HTR-8/SVneo (cell line): Measurements from ENCODE around the gene SCFD2.
A peak's percentile ranks its signal among the peaks of the same experiment; 100 is the strongest.

Experiments used
- DNase-seq: peaks from one replicate; pipeline ENCODE4 v3.0.0; 2011; ENCODE audit warnings: low spot score, mixed read lengths; ENCODE audit not compliant: insufficient read length
- FAIRE-seq: peaks from 2 replicates; lab custom pipeline; 2011; peaks lifted over from hg19 to GRCh38; lab: Jason Lieb, UNC

Gene SCFD2

DNA sequence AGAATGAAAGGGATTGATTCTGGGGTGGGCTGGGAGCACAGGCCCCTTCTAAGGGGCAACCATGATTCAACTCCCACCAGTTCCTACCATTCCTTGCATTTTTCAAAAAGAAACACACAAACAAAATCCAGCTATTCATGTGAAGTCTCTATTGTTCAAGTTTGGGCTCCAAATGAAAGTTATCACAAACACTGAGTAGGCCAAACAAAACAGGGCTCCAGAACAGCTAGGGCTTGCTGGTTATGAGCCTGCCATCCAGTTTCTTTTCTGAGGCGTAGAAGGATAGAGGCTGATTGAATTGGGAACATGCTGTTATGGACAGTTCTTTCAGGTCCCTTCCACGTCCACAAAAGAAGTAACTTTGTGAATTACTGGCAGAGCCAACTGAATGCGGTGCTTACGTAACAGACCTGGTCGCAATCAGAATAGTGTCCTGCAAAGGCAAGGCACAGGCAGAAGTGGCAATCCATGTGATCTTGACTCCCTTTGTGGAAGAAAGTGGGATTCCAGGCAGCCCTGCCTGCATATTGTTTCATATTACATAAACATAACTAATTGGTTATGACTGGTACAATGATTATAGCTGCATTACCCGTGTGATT lies 244.5 kb downstream of the SCFD2 start:
- DNase-seq (no peak), FAIRE-seq (no peak)

DNA sequence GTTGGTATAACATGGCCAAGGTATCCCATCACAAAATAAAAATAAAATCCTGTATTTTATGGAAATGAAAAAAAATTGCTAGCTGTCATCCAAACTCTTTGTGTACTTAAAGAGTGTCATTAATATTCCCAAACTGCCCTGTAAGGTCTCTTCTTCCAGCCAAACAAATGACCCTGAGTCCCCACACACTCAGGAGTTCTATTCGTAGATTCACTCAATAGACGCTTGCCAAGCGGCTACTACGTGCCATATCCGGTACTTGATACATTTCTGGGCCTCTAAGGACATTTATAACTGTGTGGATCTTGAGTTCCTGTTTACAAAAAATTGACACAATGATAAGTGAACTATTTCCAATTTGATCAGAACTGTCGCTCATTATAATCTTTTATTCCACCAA lies 245.1 kb downstream of the SCFD2 start:
- DNase-seq (no peak), FAIRE-seq (no peak)

DNA sequence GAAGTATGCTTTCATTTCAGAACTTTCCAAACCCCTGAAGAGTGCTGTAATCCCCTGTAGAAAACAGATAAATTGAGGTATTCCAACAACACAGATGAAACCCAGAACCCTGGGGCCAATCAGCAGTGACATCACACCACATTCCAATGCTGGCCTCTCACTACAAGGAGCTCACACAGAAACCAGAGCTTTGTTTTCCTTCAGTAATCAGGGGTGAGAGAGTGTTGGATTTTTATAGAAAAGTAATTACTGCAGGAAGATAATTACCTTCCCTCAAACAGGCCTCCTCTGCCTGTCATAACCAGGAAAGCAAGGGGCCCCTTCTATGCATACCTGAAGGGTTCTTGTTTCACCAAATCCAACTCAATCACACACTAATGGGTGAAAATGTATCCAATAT lies 246.2 kb downstream of the SCFD2 start:
- FAIRE-seq (no peak), DNase-seq (peak; percentile 13)

DNA sequence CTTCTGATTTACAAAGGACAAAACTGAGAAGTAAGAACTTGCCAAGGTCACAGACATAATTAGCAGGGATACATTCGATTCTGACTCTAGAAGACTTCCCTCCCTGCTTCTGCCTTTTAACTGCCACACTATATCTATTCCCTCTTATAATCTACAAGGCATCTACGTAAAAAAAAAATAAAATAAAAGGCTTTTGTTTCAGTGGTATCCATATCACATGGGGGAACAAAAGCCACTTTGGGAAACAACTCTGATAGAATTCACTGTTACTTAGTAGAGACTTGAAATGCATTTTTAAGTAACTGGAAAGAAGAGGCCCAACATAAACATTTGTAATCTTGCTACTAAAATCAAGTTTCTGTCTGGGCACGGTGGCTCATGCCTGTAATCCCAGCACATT lies 247.2 kb downstream of the SCFD2 start:
- DNase-seq, result no peak
- no peak for FAIRE-seq

DNA sequence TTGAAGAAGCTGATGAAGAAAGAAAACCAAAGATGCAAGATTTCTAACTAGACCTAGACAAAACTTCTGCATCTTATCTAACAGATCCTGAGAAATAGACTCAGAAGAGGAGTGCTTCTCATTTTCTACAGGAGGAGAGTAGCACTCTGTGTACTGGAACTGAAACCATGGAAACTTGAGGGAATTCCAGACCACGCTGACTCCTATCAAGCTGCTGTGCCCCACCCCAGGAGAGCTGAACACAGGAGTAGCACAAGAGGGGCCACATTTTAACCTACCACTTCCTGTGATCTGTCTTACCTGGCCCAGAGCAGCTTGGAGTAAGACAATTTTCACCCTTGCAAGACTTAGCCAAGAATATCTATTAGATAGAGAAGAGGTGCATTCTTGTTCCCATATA lies 248.9 kb downstream of the SCFD2 start:
- DNase-seq (no peak), FAIRE-seq (no peak)

DNA sequence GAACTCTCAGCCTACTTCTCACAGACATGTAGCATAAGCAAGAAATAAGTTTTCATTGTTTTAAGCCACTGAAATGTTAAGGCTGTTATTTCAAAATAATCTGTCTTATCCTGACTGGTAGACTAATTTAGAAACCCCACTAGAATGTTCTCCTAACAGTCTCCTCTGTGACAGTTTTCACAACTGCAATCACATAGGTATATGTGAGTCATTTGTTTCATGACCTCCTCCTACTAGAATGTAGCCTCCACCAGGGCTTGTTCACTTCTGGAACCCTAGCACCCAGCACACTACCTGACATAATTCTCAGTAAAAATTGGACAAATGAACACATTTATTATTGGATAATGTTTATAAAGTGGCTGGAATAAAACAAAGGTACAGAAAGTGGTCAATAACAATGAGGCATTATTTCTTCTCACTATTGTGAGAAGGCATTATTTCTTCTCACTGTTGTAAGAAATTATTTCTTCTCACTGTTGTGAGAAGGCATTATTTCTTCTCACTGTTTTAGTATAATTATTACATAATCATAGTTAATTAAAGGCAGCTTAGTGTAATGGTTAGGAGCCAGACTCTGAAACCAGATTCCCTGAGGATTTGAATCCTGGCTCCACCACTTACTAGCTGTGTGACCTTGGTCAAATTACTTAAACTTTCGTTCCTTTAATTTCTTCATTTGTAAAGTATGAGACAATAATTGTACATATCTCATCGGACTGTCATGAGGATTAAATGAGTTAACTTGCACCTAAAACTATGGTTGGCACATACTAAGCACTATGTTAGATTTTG lies 252.2 kb downstream of the SCFD2 start:
- no peak for FAIRE-seq

DNA sequence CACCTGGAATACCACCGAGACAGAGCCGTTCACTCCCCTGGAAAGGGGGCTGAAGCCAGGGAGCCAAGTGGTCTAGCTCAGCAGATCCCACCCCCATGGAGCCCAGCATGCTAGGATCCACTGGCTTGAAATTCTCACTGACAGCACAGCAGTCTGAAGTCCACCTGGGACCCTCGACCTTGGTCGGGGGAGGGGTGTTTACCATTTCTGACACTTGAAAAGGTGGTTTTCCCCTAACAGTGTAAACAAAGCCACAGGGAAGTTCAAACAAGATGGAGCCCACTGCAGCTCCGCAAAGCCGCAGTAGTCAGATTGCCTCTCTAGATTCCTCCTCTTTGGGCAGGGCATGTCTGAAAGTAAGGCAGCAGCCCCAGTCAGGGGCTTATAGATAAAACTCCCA lies 260.5 kb downstream of the SCFD2 start:
- FAIRE-seq, result no peak
- no peak for DNase-seq

More for the DNA sequence above, 252.2 kb downstream of the SCFD2 start:
- DNase-seq, result no peak

DNA sequence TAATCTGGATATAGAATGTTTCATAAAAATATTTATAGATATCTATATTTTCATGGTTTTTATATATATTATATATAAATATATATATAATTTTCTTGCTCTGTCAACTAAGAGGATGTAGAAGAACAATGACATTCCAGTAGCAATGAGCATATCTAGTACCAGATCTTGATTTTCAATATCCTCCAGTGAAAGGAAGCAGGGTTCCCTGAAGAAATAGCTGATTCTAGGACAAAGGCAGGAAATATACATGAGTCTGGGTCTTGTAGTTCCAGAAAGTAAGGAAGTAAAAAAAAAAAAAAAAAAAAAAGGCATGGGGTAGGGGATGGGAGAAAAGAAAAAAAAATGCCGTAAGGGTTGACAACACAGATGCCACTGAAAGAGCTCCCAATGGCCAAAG lies 262.4 kb downstream of the SCFD2 start:
- FAIRE-seq (no peak), DNase-seq (no peak)

DNA sequence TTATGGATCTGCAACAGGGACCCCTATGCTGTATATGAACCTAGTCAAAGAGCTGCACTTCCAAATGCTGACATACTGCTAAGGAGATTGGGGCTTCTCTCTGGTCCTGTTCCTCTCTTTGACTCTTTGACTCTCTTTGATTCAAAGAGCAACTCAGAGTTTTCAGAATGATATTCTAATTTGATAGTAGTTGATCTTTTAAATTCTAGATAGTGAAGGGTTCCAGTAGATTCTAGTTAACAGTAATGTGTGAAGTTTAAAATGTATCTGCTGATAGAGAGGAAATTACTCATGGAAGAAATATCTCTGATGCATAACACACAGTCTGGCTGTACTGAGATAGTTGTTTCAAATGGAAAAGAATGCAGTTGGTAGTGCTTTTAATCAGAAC lies 264.7 kb downstream of the SCFD2 start:
- no peak for FAIRE-seq

DNA sequence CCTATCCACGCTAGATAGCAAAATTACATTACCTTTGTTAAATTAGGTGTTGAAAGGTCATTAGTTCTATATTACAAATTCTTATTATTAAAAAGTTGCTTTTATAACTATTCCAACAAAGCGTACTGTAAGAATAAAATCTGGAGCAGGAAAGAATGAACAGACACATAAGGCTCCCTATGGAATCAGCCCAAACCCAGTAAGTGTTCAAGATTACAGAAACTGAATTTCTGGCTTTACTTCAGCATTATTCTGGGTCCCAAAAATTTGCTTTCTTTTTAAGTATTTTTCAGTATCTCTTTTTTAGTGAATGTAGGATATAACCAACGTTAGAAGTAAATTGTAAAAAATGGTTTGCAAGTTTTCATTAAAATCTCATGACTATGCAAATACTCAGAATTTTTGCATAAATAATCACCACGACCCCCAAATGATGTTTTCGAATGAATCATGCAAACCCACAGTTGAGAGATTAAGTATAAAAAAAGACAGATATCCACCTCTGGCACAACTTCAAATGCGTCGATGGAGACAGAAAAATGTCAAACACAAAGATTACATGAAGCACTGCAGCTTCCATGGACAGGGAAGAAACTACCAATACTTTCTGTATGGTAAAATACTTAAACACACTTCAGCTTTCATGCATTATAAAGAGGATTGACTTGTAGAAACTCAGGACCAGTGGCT lies 265.2 kb downstream of the SCFD2 start:
- no peak for DNase-seq
- no peak for FAIRE-seq

More for the DNA sequence above, 264.7 kb downstream of the SCFD2 start:
- no peak for DNase-seq

DNA sequence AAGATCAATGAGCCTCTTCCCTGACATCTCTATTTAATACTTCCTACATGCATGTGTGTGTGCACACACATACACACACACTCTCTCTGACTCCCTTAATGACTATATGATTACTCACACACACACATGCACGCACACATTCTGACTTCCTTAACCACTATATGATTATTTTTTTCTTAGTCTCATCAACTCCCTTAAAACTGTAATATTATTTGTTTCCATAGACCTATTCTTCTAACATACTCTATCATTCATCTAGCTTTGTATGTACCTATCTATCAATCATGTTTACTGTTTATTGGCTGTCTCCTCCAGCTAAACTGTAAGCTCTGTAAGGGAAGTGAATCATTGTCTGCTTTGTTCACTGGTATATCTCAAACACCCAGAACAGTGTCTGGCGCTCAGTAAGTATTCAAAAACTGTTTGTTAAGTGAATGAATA lies 267.2 kb downstream of the SCFD2 start:
- no peak for FAIRE-seq
- no peak for DNase-seq

DNA sequence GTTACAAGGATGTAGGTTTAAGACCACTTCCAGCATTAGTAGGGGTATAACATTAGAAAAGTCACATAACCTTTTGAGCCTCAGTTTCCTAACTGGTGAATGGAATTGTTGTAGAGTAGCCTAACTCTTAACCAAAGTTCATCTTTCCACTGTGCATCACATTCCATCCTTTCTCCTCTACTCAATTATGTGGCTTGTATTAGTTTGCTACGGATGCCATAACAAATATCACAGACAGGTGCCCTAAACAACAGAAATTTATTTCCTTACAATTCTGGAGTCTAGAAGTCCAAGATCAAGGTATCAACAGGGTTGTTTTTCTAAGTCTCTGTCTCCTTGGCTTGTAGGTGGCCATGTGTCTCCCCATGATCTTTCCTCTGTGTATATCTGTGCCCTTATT lies 271.8 kb downstream of the SCFD2 start:
- no peak for FAIRE-seq
- no peak for DNase-seq

DNA sequence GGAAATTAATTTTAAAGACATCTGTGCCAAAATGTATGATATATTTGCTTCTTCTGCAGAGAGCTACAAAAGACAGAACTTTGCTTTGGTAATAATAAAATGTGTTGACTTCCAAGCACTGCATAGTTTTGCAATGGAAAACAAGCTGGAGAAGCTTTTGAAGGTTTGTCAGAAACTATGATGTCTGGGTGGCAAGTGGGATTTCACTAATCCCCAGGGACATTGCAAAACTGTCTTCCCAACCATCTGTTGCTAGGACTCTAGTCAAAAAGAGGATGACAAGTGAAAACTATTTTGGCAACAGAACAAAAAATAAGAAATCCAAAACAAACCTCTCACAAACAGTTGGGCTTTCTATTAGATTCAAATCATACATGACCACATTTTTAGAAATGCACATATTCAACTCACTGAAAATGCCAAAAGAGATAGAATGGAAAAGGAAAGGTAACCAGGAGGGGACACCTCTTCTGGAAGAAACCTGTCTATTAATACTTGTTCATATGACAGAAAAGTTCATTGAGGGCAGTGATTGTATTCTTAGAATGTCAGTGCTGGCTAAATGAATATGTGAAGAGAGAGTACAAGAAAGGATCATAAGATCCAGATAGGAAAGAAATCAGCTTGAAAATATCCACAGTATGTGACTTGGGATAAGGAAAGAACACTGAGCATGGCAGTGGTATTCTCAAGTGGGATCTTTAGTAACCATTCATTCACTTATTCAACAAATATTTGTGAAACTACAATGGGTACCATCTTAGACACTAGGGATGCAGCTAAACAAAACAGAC lies 275.7 kb downstream of the SCFD2 start:
- DNase-seq, result no peak
- FAIRE-seq, result no peak

DNA sequence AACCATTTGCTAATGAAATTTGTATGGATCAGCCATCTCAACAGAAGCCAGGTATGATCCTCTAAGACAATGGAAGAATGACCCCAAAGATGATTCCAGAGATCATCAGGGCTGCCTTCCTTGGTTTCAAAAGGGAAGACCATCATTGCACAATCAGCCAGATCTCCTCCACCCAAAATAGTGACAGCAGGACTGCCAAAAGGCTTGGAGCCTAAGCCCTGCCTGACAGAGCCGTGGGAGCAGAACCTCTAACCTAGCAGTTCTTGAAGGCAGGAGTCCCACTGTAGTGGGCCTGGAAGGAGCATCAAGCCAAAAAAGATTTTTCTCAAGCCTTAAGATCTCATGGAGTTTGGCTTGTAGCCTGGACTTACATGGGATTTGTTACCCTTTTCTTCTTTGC lies 277.7 kb downstream of the SCFD2 start:
- no peak for DNase-seq
- FAIRE-seq, result no peak

DNA sequence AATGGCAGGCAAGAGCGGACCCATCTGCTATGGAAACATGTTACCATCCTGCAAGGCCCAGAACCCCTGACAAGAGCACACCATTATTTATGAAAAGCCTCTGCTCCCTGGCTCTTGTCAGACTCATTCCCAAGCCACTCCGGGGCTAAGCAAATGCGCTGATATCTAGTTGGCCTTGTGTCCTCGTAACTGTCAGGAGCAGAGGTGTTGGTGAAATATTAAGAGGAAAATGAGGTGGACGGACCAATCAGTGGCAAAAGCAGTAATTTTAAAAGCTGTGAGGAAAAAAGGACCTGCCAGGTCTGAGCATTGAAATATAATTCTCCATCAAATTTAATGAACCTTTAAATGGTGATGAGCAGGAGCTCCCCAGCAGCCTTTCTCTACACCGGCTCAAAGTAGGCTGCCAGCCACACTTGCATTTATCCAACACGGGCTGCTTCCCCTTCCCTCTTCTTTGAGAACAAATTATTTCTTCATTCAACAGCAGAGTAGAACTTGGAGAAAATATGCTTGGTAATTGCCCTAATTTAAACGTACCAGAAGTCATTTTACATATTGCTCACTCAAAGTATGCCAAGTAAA lies 289.4 kb downstream of the SCFD2 start:
- no peak for DNase-seq
- no peak for FAIRE-seq

DNA sequence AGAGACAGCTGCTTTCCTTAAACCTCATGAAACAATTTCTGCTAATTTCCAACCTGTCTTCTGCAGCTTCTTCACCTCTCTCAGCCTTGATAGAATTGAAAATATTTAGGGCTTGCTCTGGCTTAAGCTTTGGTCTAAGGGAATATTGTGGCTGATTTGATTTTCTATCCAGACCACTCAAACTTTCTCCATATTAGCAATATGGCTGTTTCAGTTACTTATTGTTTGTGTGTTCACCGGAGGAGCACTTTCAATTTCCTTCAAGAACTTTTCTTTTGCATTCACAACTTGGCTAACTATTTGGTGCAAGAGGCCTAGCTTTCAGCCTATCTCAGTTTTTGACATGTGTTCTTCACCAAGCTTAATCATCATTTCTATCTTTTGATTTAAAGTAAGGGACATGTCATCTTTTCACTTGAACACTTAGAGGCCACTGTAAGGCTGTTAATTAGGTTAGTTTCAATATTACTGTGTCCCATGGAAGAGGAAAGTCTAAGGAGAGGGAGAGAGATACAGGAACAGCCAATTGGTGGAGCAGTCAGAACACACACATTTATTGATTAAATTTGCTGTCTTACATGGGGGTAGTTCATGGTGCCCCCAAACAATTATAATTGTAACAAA lies 290.6 kb downstream of the SCFD2 start:
- DNase-seq (no peak), FAIRE-seq (no peak)

DNA sequence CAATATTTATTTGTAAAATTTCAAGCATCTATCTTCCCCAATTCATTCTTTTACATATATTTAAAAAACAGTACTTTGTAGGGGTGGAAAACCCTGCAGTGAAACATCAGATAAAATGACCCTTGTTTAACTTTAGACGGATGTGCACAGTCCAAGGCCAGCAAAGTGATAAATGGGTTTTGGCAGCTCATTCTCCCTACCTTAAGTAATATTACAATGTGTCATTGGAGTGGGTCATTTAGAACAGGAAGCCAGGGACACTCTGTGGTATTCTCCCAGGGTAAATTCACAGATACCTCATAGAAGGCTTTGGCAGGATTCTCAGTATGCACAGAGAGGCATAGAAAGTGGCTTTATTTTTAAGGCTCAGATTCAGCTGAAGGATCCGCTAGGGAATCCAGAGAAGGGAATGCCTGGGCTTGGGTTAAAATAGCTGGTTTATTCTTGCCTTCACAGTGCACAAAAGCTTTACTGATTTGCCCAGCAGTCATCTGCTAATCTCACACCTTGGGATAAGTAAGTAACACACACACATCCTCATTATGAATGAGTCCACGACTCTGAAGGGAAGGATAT lies 297.0 kb downstream of the SCFD2 start:
- FAIRE-seq, result no peak

DNA sequence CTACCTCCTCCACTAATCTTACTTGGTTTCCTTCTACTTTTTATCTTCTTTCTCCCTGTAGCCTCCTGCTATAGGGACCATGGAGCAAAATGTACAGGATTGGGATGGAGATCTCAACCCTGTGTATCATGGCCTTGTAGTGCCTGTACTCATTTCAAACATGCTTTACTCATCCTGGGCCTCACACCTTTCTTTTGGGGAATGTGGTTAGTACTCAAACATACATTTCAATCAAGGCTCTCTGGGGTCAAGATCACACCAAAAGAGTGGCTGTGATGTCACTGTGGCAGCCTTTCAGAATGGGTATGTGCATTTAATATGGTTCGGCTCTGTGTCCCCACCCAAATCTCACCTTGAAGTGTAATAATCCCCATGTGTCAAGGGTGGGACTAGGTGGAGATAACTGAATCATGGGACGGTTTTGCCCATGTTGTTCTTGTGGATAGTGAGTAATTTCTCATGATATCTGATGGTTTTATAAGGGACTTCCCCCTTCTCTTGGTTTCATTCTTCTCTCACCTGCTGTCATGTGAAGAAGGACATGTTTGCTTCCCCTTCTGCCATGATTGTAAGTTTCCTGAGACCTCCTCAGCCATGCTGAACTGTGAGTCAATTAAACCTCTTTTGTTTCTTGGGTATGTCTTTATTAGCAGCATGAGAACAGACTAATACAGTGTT lies 298.6 kb downstream of the SCFD2 start:
- no peak for DNase-seq
- no peak for FAIRE-seq

More for the DNA sequence above, 297.0 kb downstream of the SCFD2 start:
- DNase-seq, result no peak

DNA sequence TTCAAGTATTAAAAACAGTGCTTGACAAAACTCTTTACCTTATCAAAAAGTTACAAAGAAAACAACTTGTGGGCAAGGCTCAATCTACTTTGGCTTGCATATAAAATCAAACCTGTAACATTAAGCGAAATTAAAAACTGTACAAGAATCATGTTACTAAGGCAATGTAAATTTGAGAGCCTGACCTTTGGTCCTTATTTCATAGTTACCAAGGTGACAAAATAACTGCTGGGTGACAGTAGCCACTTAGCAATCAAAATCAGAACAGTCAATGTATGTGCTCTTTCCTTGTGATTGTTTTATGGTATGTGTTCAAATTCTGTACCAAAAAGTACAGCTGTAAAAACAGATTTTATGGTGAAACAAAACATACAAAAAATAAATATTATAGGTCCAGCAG lies 299.7 kb downstream of the SCFD2 start:
- DNase-seq (no peak), FAIRE-seq (no peak)
